ENCODE data around the gene HDAC8.

Gene HDAC8

GRCh38 chrX:72349190-72349589, 223.5 kb downstream of the HDAC8 start:
- TF ChIP-seq CTCF (IDR thresholded peaks at IDR 0.05; ENCODE audit: borderline replicate concordance, insufficient read depth, low read depth, low read length): no peak
- no peak overlapping the region for H3K4me3 ChIP-seq (ENCODE audit: low read depth, low read length)

- TF ChIP-seq CTCF (IDR thresholded peaks at IDR 0.05; ENCODE audit: borderline replicate concordance, insufficient read depth, low read depth, low read length): no peak
Observed at GRCh38 chrX:72348247-72348979, 224.2 kb downstream of the HDAC8 start.

GRCh38 chrX:72347366-72347765, 225.3 kb downstream of the HDAC8 start:
- H3K4me3 ChIP-seq (ENCODE audit: low read depth, low read length): no peak overlapping the region
- no peak for TF ChIP-seq CTCF (IDR thresholded peaks at IDR 0.05; ENCODE audit: borderline replicate concordance, insufficient read depth, low read depth, low read length)

More at GRCh38 chrX:72348247-72348979, 224.2 kb downstream of the HDAC8 start:
- H3K4me3 ChIP-seq (ENCODE audit: low read depth, low read length): no peak overlapping the region

GRCh38 chrX:72346302-72346949, 226.2 kb downstream of the HDAC8 start:
- TF ChIP-seq CTCF (IDR thresholded peaks at IDR 0.05; ENCODE audit: borderline replicate concordance, insufficient read depth, low read depth, low read length): no peak
- no peak overlapping the region for H3K4me3 ChIP-seq (ENCODE audit: low read depth, low read length)

GRCh38 chrX:72340626-72341025, 232.0 kb downstream of the HDAC8 start:
- TF ChIP-seq CTCF (IDR thresholded peaks at IDR 0.05; ENCODE audit: borderline replicate concordance, insufficient read depth, low read depth, low read length): no peak
- H3K4me3 ChIP-seq (ENCODE audit: low read depth, low read length): no peak overlapping the region

- H3K4me3 ChIP-seq (ENCODE audit: low read depth, low read length): no peak overlapping the region
- TF ChIP-seq CTCF (IDR thresholded peaks at IDR 0.05; ENCODE audit: borderline replicate concordance, insufficient read depth, low read depth, low read length): no peak
Observed at GRCh38 chrX:72340041-72340440, 232.6 kb downstream of the HDAC8 start.

GRCh38 chrX:72330131-72330530, 242.5 kb downstream of the HDAC8 start:
- TF ChIP-seq CTCF (IDR thresholded peaks at IDR 0.05; ENCODE audit: borderline replicate concordance, insufficient read depth, low read depth, low read length): no peak
- H3K4me3 ChIP-seq (ENCODE audit: low read depth, low read length): no peak overlapping the region
